ACC112 (cell line): Measurements from ENCODE around the gene MXD4.

Experiments used
- H2AFZ ChIP-seq: fragments of 200-600 bp; sonication (generic); one replicate; pipeline ENCODE4 v1.6.0; 2017; ENCODE audit warnings: antibody characterized with exemption, low read length; ENCODE audit not compliant: unreplicated experiment
- H3K27ac ChIP-seq: fragments of 200-600 bp; sonication (generic); 2 replicates; pipeline ENCODE4 v1.5.1; 2014; ENCODE audit warnings: low read depth, mild to moderate bottlenecking, antibody characterized with exemption, low read length, moderate library complexity
- H3K27me3 ChIP-seq: fragments of 200-600 bp; sonication (generic); 2 replicates; pipeline ENCODE4 v1.6.1; 2014; ENCODE audit warnings: mild to moderate bottlenecking, antibody characterized with exemption, low read length, moderate library complexity, mixed read lengths; ENCODE audit not compliant: insufficient read depth
- H3K36me3 ChIP-seq: fragments of 200-600 bp; sonication (generic); 2 replicates; pipeline ENCODE4 v1.6.1; 2016; ENCODE audit warnings: mild to moderate bottlenecking, antibody characterized with exemption, low read length, moderate library complexity, mixed read lengths; ENCODE audit not compliant: insufficient read depth
- H3K4me1 ChIP-seq: fragments of 200-600 bp; sonication (generic); one replicate; pipeline ENCODE4 v1.6.1; 2016; ENCODE audit warnings: low read length, mixed read lengths; ENCODE audit not compliant: insufficient read depth, unreplicated experiment, control insufficient read depth
- H3K4me3 ChIP-seq: fragments of 200-600 bp; sonication (generic); 2 replicates; pipeline ENCODE4 v1.5.1; 2014; ENCODE audit warnings: mild to moderate bottlenecking, low read depth, low read length
- H3K79me2 ChIP-seq: fragments of 200-600 bp; sonication (generic); one replicate; pipeline ENCODE4 v1.6.0; 2016; ENCODE audit warnings: low read length; ENCODE audit not compliant: control insufficient read depth, unreplicated experiment, insufficient read depth

MXD4 gene

GRCh38 chr4:2268357-2269205 lies 6.7 kb upstream of the MXD4 start:
- Histone ChIP-seq H3K27ac (no peak overlapping the region), H3K4me1 (peaks cover 11% of the 10 kb centered on the region), H3K79me2 (no peaks in the 10 kb centered on the region), H3K4me3 (no peak overlapping the region), H2AFZ (no peak overlapping the region), H3K36me3 (no peaks in the 10 kb centered on the region), H3K27me3 (no peaks in the 10 kb centered on the region)

- Histone ChIP-seq H3K27ac (no peak overlapping the region), H3K79me2 (no peaks in the 10 kb centered on the region), H3K36me3 (no peaks in the 10 kb centered on the region), H3K4me3 (no peak overlapping the region), H3K4me1 (peaks cover 11% of the 10 kb centered on the region), H2AFZ (no peak overlapping the region), H3K27me3 (no peaks in the 10 kb centered on the region)
Measured at GRCh38 chr4:2267841-2268240, 5.9 kb upstream of the MXD4 start.

- no peak overlapping the region for H2AFZ ChIP-seq
Measured at GRCh38 chr4:2267320-2267811, 5.5 kb upstream of the MXD4 start.

GRCh38 chr4:2266821-2267220 lies 4.9 kb upstream of the MXD4 start:
- no peak overlapping the region for H3K27ac ChIP-seq
- no peaks in the 10 kb centered on the region for H3K79me2 ChIP-seq
- H3K4me3 ChIP-seq = no peak overlapping the region
- H3K36me3 ChIP-seq = no peaks in the 10 kb centered on the region
- H3K4me1 ChIP-seq = peaks cover 11% of the 10 kb centered on the region
- no peaks in the 10 kb centered on the region for H3K27me3 ChIP-seq
- no peak overlapping the region for H2AFZ ChIP-seq

More at GRCh38 chr4:2267320-2267811, 5.5 kb upstream of the MXD4 start:
- Histone ChIP-seq H3K27me3 (no peaks in the 10 kb centered on the region), H3K79me2 (no peaks in the 10 kb centered on the region), H3K4me3 (no peak overlapping the region), H3K36me3 (no peaks in the 10 kb centered on the region), H3K27ac (no peak overlapping the region), H3K4me1 (peaks cover 11% of the 10 kb centered on the region)

- no peak overlapping the region for H3K27ac ChIP-seq
- no peak overlapping the region for H3K4me3 ChIP-seq
- H3K79me2 ChIP-seq = peaks cover 1% of the 10 kb centered on the region
- no peaks in the 10 kb centered on the region for H3K36me3 ChIP-seq
- H3K27me3 ChIP-seq = no peaks in the 10 kb centered on the region
- H2AFZ ChIP-seq = no peak overlapping the region
- H3K4me1 ChIP-seq = peaks cover 11% of the 10 kb centered on the region
Measured at GRCh38 chr4:2266181-2266580, 4.3 kb upstream of the MXD4 start.

- peaks cover 15% of the 10 kb centered on the region for H3K4me1 ChIP-seq
- H3K36me3 ChIP-seq = no peaks in the 10 kb centered on the region
- H3K27me3 ChIP-seq = no peaks in the 10 kb centered on the region
- no peak overlapping the region for H3K4me3 ChIP-seq
- peaks cover 9% of the 10 kb centered on the region for H3K79me2 ChIP-seq
- H3K27ac ChIP-seq = no peak overlapping the region
- no peak overlapping the region for H2AFZ ChIP-seq
Measured at GRCh38 chr4:2265113-2266110, 3.5 kb upstream of the MXD4 start.

- Histone ChIP-seq H3K27ac (no peak overlapping the region), H3K36me3 (no peaks in the 10 kb centered on the region), H2AFZ (no peak overlapping the region), H3K4me1 (peaks cover 23% of the 10 kb centered on the region), H3K27me3 (no peaks in the 10 kb centered on the region), H3K4me3 (no peak overlapping the region), H3K79me2 (peaks cover 18% of the 10 kb centered on the region)
Measured at GRCh38 chr4:2264481-2265041, 2.7 kb upstream of the MXD4 start.

GRCh38 chr4:2263926-2264321 lies 2.0 kb upstream of the MXD4 start:
- no peak overlapping the region for H3K27ac ChIP-seq
- H3K36me3 ChIP-seq = no peaks in the 10 kb centered on the region
- H3K4me3 ChIP-seq = no peak overlapping the region
- H3K27me3 ChIP-seq = no peaks in the 10 kb centered on the region
- peaks cover 26% of the 10 kb centered on the region for H3K4me1 ChIP-seq
- peaks cover 24% of the 10 kb centered on the region for H3K79me2 ChIP-seq
- no peak overlapping the region for H2AFZ ChIP-seq

- Histone ChIP-seq H3K79me2 (peaks cover 24% of the 10 kb centered on the region), H2AFZ (peak overlapping the region; percentile 8), H3K4me1 (peaks cover 28% of the 10 kb centered on the region), H3K27ac (peak overlapping the region; percentile 63), H3K36me3 (no peaks in the 10 kb centered on the region), H3K27me3 (no peaks in the 10 kb centered on the region), H3K4me3 (peak overlapping the region; percentile 84)
Measured at GRCh38 chr4:2262944-2263250, 988 bp upstream of the MXD4 start.

GRCh38 chr4:2262145-2262943 lies 435 bp upstream of the MXD4 start:
- Histone ChIP-seq H3K79me2 (peaks cover 24% of the 10 kb centered on the region), H3K4me1 (peaks cover 33% of the 10 kb centered on the region), H2AFZ (peak overlapping the region; percentile 8), H3K27me3 (no peaks in the 10 kb centered on the region), H3K27ac (peak overlapping the region; percentile 63), H3K36me3 (no peaks in the 10 kb centered on the region), H3K4me3 (peak overlapping the region; percentile 84)
